ENCODE measurements around the gene IFNLR1.

The IFNLR1 gene

DNA sequence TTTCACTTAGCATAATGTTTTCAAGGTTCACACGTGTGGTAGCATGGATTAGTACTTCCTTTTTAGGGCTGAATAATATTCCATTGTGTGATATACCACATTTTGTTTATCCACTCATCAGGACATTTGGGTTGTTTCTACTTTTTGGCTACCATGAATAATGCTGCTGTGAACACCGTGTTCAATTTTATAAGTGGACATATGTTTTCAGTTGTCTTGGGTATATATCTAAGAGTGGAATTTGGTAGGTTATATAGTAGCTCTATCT, 47.9 kb downstream of the IFNLR1 start:
- no peak overlapping the region for H3K27ac ChIP-seq (ENCODE audit: low read depth, low read length)
- no peaks in the 10 kb centered on the region for H4K20me1 ChIP-seq (ENCODE audit: low read depth, low read length)
- H3K9me3 ChIP-seq (ENCODE audit: insufficient read depth, low read length), result no peaks in the 10 kb centered on the region
- H3K79me2 ChIP-seq (ENCODE audit: insufficient read depth, low read length), result no peaks in the 10 kb centered on the region
- no peak overlapping the region for H3K4me3 ChIP-seq (ENCODE audit: insufficient read depth, low read length, poor library complexity, severe bottlenecking)
- H2AFZ ChIP-seq (ENCODE audit: low read depth, low read length, severe bottlenecking), result no peak overlapping the region
- no peaks in the 10 kb centered on the region for H3K36me3 ChIP-seq (ENCODE audit: low read length)
- no peaks in the 10 kb centered on the region for H3K9me2 ChIP-seq (replicated peaks; ENCODE audit: insufficient read depth, low read length)
- no peak overlapping the region for H3K9ac ChIP-seq (ENCODE audit: low read length)
- no peaks in the 10 kb centered on the region for H3K27me3 ChIP-seq (ENCODE audit: low read length)
- no peaks in the 10 kb centered on the region for H3F3A ChIP-seq (ENCODE audit: insufficient read depth)
- no peak for TF ChIP-seq EZH2phosphoT487 (conservative IDR thresholded peaks at IDR 0.05; ENCODE audit: low read length)
- TF ChIP-seq, protein P1, sequence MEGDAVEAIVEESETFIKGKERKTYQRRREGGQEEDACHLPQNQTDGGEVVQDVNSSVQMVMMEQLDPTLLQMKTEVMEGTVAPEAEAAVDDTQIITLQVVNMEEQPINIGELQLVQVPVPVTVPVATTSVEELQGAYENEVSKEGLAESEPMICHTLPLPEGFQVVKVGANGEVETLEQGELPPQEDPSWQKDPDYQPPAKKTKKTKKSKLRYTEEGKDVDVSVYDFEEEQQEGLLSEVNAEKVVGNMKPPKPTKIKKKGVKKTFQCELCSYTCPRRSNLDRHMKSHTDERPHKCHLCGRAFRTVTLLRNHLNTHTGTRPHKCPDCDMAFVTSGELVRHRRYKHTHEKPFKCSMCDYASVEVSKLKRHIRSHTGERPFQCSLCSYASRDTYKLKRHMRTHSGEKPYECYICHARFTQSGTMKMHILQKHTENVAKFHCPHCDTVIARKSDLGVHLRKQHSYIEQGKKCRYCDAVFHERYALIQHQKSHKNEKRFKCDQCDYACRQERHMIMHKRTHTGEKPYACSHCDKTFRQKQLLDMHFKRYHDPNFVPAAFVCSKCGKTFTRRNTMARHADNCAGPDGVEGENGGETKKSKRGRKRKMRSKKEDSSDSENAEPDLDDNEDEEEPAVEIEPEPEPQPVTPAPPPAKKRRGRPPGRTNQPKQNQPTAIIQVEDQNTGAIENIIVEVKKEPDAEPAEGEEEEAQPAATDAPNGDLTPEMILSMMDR (IDR thresholded peaks at IDR 0.05; ENCODE audit: insufficient read depth, low read length, poor library complexity, severe bottlenecking), result no peak
- H3K4me2 ChIP-seq (ENCODE audit: low read depth, low read length, poor library complexity, severe bottlenecking), result no peak overlapping the region

DNA sequence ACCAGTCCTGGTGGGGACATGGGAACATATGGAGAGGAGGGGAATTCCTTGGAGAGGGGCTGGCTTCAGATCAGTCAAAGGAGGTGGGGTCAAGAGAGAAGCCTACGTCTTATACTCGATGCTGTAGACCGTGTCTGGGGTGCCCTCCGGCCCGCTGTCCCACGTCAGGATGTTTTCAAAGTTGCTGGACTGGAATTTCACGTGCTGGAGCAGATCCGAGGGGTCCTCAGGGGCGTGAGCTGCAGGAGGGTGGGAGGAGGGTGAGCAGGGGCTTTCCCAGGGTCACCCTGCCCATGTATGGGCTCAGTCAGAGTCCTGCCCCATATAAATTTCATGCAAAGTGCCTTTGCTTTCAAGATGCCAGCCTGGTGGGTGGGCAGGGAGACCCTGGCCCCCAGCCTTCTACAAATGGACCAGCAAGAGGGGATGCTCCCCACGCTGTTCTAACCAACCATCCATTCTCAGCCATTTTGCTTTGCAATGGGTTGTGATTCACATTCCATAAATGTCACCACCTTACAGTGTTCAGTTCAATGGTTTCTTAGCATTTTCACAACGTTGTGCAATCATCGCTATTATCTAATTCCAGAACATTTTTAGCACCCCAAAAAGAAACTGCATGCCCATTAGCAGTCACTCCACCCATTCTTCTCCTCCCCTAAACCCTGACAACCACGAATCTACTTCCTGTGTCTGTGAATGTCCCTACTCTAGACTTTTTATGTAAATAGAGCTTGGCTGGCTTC, 48.4 kb downstream of the IFNLR1 start:
- Histone ChIP-seq H3K27me3 (ENCODE audit: low read length) (no peaks in the 10 kb centered on the region), H4K20me1 (ENCODE audit: low read depth, low read length) (no peaks in the 10 kb centered on the region), H3K36me3 (ENCODE audit: low read length) (no peaks in the 10 kb centered on the region), H3K27ac (ENCODE audit: low read depth, low read length) (no peak overlapping the region), H2AFZ (ENCODE audit: low read depth, low read length, severe bottlenecking) (no peak overlapping the region), H3K4me2 (ENCODE audit: low read depth, low read length, poor library complexity, severe bottlenecking) (no peak overlapping the region), H3K9me2 (replicated peaks; ENCODE audit: insufficient read depth, low read length) (no peaks in the 10 kb centered on the region), H3K9ac (ENCODE audit: low read length) (no peak overlapping the region), H3K4me3 (ENCODE audit: insufficient read depth, low read length, poor library complexity, severe bottlenecking) (no peak overlapping the region), H3K9me3 (ENCODE audit: insufficient read depth, low read length) (no peaks in the 10 kb centered on the region), H3F3A (ENCODE audit: insufficient read depth) (no peaks in the 10 kb centered on the region), H3K79me2 (ENCODE audit: insufficient read depth, low read length) (no peaks in the 10 kb centered on the region)
- TF ChIP-seq EZH2phosphoT487 (conservative IDR thresholded peaks at IDR 0.05; ENCODE audit: low read length), result no peak
- TF ChIP-seq, protein P1 (IDR thresholded peaks at IDR 0.05; ENCODE audit: insufficient read depth, low read length, poor library complexity, severe bottlenecking), result no peak

DNA sequence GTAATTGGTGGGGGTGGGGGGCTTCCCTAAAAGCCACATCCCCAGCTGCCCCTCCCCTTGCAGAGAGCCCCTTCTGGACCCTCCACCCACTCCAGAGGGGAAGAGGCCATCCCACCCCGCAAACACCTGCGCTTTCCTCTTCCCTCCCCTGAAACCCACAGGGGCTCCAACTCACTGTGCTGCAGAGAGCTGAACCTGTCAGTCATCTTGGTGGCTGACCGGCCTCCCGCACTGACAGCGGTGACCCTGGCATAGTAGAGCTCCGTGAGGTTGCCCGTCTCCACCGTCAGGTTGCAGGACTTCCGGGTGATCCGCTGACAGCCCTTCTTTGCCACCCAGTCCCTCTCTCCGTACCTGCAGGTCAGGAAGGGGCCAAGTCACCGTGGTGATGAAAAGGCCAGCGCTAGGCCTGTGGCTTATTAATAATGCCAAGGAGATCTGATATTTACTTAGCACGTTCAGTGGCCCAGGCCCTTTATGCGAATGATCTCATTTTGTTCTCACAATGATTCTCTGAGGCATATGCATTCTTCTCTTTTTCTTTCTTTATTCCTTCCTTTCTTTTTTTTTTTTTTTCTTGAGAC, 50.0 kb downstream of the IFNLR1 start:
- Histone ChIP-seq H3K27ac (ENCODE audit: low read depth, low read length) (no peak overlapping the region), H3K79me2 (ENCODE audit: insufficient read depth, low read length) (no peaks in the 10 kb centered on the region), H3K27me3 (ENCODE audit: low read length) (no peaks in the 10 kb centered on the region), H3K36me3 (ENCODE audit: low read length) (no peaks in the 10 kb centered on the region), H3K9me2 (replicated peaks; ENCODE audit: insufficient read depth, low read length) (no peaks in the 10 kb centered on the region), H2AFZ (ENCODE audit: low read depth, low read length, severe bottlenecking) (no peak overlapping the region), H3K4me3 (ENCODE audit: insufficient read depth, low read length, poor library complexity, severe bottlenecking) (no peak overlapping the region), H3K4me2 (ENCODE audit: low read depth, low read length, poor library complexity, severe bottlenecking) (no peak overlapping the region), H3K9me3 (ENCODE audit: insufficient read depth, low read length) (no peaks in the 10 kb centered on the region), H3F3A (ENCODE audit: insufficient read depth) (no peaks in the 10 kb centered on the region), H4K20me1 (ENCODE audit: low read depth, low read length) (no peaks in the 10 kb centered on the region), H3K9ac (ENCODE audit: low read length) (no peak overlapping the region)
- TF ChIP-seq, protein P1 (IDR thresholded peaks at IDR 0.05; ENCODE audit: insufficient read depth, low read length, poor library complexity, severe bottlenecking), result no peak
- TF ChIP-seq EZH2phosphoT487 (conservative IDR thresholded peaks at IDR 0.05; ENCODE audit: low read length), result no peak

All from SU-DHL-6 (cell line).